Adrenal gland (tissue), 5 donors: ENCODE data around the gene INTS6L.
A peak's percentile ranks its signal among the peaks of the same experiment; 100 is the strongest.

Experiments
- CTCF ChIP-seq, 6 experiments: fragments of 450-650 bp in 4 of 6; fragments of 200-600 bp in 2 of 6; sonication (generic) in 1 of 6; IDR thresholded peaks; 1 replicate in 5 of 6; 2 replicates in 1 of 6; pipeline versions ENCODE4 v1.5.1 to v1.8.0; 2016 to 2021; ENCODE audit warnings: antibody characterized with exemption in 6 of 6, mild to moderate bottlenecking in 2 of 6, moderate library complexity in 1 of 6
- POLR2A ChIP-seq, 2 donors: fragments of 450-650 bp; IDR thresholded peaks; one replicate each; pipeline ENCODE4 v1.6.1; 2017; ENCODE audit warnings: antibody characterized with exemption in 2 of 2, mild to moderate bottlenecking in 2 of 2, moderate library complexity in 1 of 2
- donor health status: DM: no; HTN: no; CAD: no.

DNA sequence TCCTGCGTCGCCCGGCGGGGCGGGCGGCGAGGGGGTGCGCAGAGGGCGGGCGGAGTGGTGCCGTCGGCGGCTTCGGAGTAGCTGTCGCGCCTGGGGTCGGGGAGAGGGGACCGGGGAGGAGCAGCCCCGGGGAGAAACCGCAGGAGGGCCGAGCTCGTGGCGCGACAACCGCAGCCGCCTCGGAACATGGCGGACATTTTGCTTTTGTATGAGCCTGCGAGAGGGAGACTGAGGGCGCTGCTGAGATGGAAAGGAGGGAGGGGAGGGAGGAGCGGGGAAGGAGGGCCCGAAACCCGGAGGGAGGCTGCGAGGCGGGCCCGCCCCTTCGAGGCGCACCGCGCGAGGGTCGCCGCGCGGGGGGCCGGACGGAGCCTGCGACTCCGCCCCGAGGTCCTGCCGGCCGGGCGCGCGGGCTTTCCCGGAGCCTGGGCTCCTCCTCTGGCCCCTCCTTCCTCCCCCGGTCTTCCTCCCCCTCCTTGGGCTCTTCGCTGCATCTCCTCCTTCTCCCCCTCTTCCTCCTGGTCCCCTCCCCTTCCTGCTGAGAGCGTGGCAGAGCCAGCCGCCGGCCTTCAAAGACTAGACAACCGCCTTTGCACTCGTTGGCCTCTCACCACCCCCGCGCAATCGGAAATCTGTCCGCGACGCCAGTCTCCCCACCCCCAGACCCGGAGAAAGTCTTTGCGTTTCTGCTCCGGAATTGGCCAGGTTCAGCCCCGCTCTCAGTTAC lies 1.1 kb downstream of the INTS6L start:
- no peak for TF ChIP-seq CTCF (IDR thresholded peaks at IDR 0.05)
- TF ChIP-seq POLR2A (IDR thresholded peaks at IDR 0.05), result peak; percentile 49 to 76
